Esophagus squamous epithelium (tissue), 5 donors: ENCODE measurements around the gene DPY19L3. TPM values are rescaled to one million over a fixed set of nuclear protein-coding genes. Genes with fewer than 3 reads are reported as not detected.
"Not testable (repeated sequence)": the region's sequence is repeated elsewhere in the genome, so short reads cannot be mapped to it uniquely, and the experiment has no call there.

ENCODE experiments used
- DNase-seq: peaks from one replicate; lab custom pipeline; 2025; lab: John Stamatoyannopoulos, UW
- H3K27ac ChIP-seq, 4 donors: fragments of 200-600 bp; sonication (generic); one replicate each; pipeline ENCODE4 v1.5.1; 2016 to 2019; ENCODE audit warnings: mild to moderate bottlenecking in 1 of 4
- H3K27me3 ChIP-seq, 4 donors: fragments of 200-600 bp; sonication (generic); 1 replicate in 3 of 4; 2 replicates in 1 of 4; pipeline versions ENCODE4 v1.5.1 to v1.6.0; 2017 to 2021; ENCODE audit warnings: antibody characterized with exemption in 1 of 4
- H3K36me3 ChIP-seq, 3 donors: fragments of 200-600 bp; sonication (generic); one replicate each; pipeline ENCODE4 v1.5.1; 2016 to 2019
- H3K4me1 ChIP-seq, 3 donors: fragments of 200-600 bp; sonication (generic); one replicate each; pipeline ENCODE4 v1.5.1; 2017 to 2019
- H3K4me3 ChIP-seq, 4 donors: fragments of 200-600 bp; sonication (generic); 1 replicate in 3 of 4; 2 replicates in 1 of 4; pipeline ENCODE4 v1.5.1; 2016 to 2019; ENCODE audit warnings: mild to moderate bottlenecking in 2 of 4, moderate library complexity in 1 of 4
- H3K9me3 ChIP-seq, 3 donors: fragments of 200-600 bp; sonication (generic); one replicate each; pipeline ENCODE4 v1.5.1; 2016 to 2019
- POLR2A ChIP-seq, 4 donors: fragments of 450-650 bp; IDR thresholded peaks; one replicate each; pipeline ENCODE4 v1.6.1; 2017; ENCODE audit warnings: antibody characterized with exemption in 4 of 4, mild to moderate bottlenecking in 4 of 4, moderate library complexity in 3 of 4
- WGBS, 2 donors: methylation state at CpG; one replicate each; pipeline ENCODE4 v1.1.5; 2018; 5-methylcytosine and 5-hydroxymethylcytosine counted together
- intact Hi-C: fragments of 100-400 bp; cut with DNase I; formaldehyde crosslinking; loops from one replicate; pipeline ENCODE4 v1.15.0; 2022
- total RNA-seq, 4 donors: library from RNA; depleted of rRNA; stranded (reverse); fragments of >200 nt; gene quantifications; one replicate each; pipeline ENCODE4 v1.1.0, GENCODE V29; 2016
- TF ChIP-seq, protein P1 (sequence below), 6 experiments: fragments of 450-650 bp in 4 of 6; fragments of 200-600 bp in 2 of 6; sonication (generic) in 2 of 6; IDR thresholded peaks; one replicate each; pipeline ENCODE4 v1.5.1; 2016 to 2019; ENCODE audit warnings: antibody characterized with exemption in 6 of 6, mild to moderate bottlenecking in 4 of 6, moderate library complexity in 4 of 6
- donor health status: DM: yes; HTN: yes; CAD: no.

The DPY19L3 gene
- total RNA-seq, 4 donors from 2014 or later: 5.6 to 22.6 (median 16.6) TPM

DNA sequence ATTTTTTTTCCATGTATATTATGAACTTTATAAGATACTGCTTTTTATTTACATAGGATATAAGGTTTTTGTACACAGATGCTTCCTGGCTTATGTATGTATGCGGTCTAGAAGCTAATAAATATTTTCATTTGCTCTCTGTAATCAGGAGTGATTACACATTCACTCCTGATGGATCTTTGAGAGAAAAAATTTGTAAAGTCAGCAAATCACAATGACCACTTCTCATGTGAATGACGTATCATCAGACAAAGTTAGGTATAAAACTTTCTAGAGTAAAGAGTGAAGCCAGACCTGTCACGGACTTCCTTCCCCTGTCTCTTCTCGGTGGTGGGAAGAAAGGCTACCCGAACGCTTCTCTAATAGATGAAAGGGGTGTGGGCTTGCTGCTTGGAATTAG lies 31.1 kb downstream of the DPY19L3 start:
- no peaks in the 10 kb centered on the region for H3K27me3 ChIP-seq
- no peak overlapping the region for H3K27ac ChIP-seq
- WGBS, 2 donors: 94 to 96% methylated on average over 6 of the region's 6 CpGs
- intact Hi-C loops: no loop called here
- H3K36me3 ChIP-seq: peaks cover 0 to 71% (median 0%) of the 10 kb centered on the region in 3 donors
- TF ChIP-seq, protein P1, sequence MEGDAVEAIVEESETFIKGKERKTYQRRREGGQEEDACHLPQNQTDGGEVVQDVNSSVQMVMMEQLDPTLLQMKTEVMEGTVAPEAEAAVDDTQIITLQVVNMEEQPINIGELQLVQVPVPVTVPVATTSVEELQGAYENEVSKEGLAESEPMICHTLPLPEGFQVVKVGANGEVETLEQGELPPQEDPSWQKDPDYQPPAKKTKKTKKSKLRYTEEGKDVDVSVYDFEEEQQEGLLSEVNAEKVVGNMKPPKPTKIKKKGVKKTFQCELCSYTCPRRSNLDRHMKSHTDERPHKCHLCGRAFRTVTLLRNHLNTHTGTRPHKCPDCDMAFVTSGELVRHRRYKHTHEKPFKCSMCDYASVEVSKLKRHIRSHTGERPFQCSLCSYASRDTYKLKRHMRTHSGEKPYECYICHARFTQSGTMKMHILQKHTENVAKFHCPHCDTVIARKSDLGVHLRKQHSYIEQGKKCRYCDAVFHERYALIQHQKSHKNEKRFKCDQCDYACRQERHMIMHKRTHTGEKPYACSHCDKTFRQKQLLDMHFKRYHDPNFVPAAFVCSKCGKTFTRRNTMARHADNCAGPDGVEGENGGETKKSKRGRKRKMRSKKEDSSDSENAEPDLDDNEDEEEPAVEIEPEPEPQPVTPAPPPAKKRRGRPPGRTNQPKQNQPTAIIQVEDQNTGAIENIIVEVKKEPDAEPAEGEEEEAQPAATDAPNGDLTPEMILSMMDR (IDR thresholded peaks at IDR 0.05): no peak
- TF ChIP-seq POLR2A (IDR thresholded peaks at IDR 0.05): no peak
- no peak overlapping the region for H3K4me3 ChIP-seq
- no peaks in the 10 kb centered on the region for H3K4me1 ChIP-seq
- no peaks in the 10 kb centered on the region for H3K9me3 ChIP-seq
- no peak for DNase-seq

DNA sequence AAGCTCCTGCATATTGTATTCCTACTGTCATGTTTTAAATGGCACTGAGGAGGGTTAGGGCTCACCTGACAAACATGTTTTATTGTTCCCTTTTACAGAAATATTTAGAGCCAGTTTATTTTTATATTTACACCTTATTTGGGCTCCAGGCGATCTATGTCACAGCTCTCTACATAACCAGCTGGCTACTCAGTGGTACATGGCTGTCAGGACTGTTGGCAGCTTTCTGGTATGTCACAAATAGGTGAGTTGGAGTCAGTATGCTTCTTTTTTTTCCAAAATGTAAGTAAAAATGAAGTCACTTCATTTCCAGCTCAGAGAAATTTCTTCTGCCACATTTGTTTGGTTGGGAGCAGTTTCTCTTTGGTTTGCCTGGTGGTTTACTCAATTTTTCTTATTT lies 31.5 kb downstream of the DPY19L3 start:
- Histone ChIP-seq H3K27ac (no peak overlapping the region), H3K4me1 (no peaks in the 10 kb centered on the region), H3K4me3 (no peak overlapping the region), H3K36me3 (peaks cover 0 to 75% (median 0%) of the 10 kb centered on the region in 3 donors), H3K27me3 (no peaks in the 10 kb centered on the region), H3K9me3 (no peaks in the 10 kb centered on the region)
- no peak for TF ChIP-seq POLR2A (IDR thresholded peaks at IDR 0.05)
- TF ChIP-seq, protein P1 (IDR thresholded peaks at IDR 0.05): no peak
- 60 to 85% methylated on average over 1 of the region's 1 CpG for WGBS, 2 donors
- intact Hi-C loops: no loop called here
- DNase-seq: no peak

DNA sequence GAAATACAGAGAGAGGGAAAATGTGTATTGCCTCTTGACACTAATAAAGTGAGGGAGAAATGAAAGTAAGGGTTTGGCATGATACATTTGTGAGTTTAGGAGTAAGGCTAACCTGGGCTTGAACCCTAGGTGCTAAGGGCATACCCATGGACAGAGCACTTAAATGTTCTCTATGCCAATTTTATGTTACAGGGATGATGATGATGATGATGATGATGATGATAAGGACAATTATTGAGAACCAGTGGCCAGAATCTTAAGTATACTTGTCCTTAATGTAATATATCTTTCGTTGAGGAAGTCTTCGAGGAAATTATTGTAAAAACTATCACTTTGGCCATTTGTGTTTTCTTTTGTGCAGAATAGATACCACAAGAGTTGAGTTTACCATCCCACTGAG lies 33.2 kb downstream of the DPY19L3 start:
- intact Hi-C loops: no loop called here
- H3K4me1 ChIP-seq: no peaks in the 10 kb centered on the region
- TF ChIP-seq POLR2A (IDR thresholded peaks at IDR 0.05): no peak
- TF ChIP-seq, protein P1 (IDR thresholded peaks at IDR 0.05): no peak
- WGBS, 2 donors: 96 to 100% methylated on average over 2 of the region's 2 CpGs
- no peak for DNase-seq
- H3K36me3 ChIP-seq: peaks cover 0 to 91% (median 0%) of the 10 kb centered on the region in 3 donors
- no peaks in the 10 kb centered on the region for H3K9me3 ChIP-seq
- H3K27me3 ChIP-seq: no peaks in the 10 kb centered on the region
- no peak overlapping the region for H3K27ac ChIP-seq
- no peak overlapping the region for H3K4me3 ChIP-seq

DNA sequence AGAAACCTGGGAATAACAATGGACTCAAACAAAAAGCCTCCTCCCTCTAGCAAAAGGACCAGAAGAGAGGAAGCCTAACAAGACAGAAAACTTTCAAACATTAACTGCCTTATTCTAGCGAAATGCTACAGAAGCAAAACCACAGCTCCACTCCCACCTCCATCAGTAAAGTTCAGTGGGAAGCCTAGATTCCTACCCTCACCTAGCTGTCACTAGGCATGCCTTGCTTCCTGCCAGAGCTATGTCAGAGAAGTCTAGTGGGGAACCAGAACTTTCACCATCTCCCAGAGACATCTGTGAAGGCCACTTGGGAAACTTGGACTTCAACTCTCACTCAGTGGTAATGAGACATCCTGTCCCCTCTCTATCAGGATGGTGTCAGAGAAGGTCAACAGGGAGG lies 37.1 kb downstream of the DPY19L3 start:
- WGBS, 2 donors: 91 to 100% methylated on average over 1 of the region's 1 CpG
- H3K27me3 ChIP-seq: no peaks in the 10 kb centered on the region
- H3K4me3 ChIP-seq: no peak overlapping the region
- H3K4me1 ChIP-seq: no peaks in the 10 kb centered on the region
- intact Hi-C loops: no loop called here
- peaks cover 0 to 57% (median 0%) of the 10 kb centered on the region in 3 donors for H3K36me3 ChIP-seq
- DNase-seq: no peak
- TF ChIP-seq, protein P1 (IDR thresholded peaks at IDR 0.05): no peak
- no peak for TF ChIP-seq POLR2A (IDR thresholded peaks at IDR 0.05)
- no peak overlapping the region for H3K27ac ChIP-seq
- no peaks in the 10 kb centered on the region for H3K9me3 ChIP-seq

DNA sequence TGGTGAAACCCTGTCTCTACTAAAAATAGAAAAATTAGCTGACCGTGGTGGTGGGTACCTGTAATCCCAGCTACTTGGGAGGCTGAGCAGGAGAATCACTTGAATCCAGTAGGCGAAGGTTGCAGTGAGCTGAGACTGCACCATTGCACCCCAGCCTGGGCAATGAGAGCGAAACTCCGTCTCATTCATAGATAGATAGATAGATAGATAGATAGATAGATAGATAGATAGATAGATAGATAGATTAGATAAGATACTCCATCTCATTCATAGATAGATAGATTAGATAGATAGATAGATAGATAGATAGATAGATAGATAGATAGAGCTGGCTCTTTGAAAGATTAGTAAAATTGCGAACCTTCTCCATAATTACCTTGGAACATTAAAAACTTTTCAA lies 42.0 kb downstream of the DPY19L3 start:
- 94 to 97% methylated on average over 5 of the region's 5 CpGs for WGBS, 2 donors
- H3K4me1 ChIP-seq, DNase-seq, H3K9me3 ChIP-seq, H3K27me3 ChIP-seq, H3K4me3 ChIP-seq, intact Hi-C loops, H3K27ac ChIP-seq: not testable (repeated sequence)
- H3K36me3 ChIP-seq: peaks cover 0 to 19% (median 0%) of the 10 kb centered on the region in 3 donors

DNA sequence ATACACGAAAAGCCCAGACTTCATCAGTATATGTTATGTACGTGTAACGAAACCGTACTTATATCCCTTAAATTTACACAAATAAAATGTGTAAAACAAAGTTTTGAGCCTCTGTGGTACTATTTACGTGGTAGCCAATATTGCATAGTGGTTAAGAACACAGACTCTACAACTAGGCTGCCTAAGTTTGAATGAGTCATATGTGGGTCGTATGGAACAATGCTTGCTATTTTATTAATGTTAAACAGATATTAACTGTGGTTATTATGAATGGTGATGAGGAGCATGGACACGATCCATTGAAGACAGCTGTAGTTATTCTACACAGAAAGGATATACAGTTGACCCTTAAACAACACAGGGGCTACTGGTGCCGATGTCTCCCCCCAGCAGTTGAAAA lies 42.5 kb downstream of the DPY19L3 start:
- TF ChIP-seq, protein P1 (IDR thresholded peaks at IDR 0.05): no peak
- no peak for TF ChIP-seq POLR2A (IDR thresholded peaks at IDR 0.05)
- 85 to 86% methylated on average over 8 of the region's 8 CpGs for WGBS, 2 donors
- H3K27ac ChIP-seq: no peak overlapping the region
- no peak overlapping the region for H3K4me3 ChIP-seq
- no peak for DNase-seq
- no peaks in the 10 kb centered on the region for H3K9me3 ChIP-seq
- intact Hi-C loops: no loop called here
- H3K36me3 ChIP-seq: peaks cover 0 to 14% (median 0%) of the 10 kb centered on the region in 3 donors
- H3K27me3 ChIP-seq: no peaks in the 10 kb centered on the region
- no peaks in the 10 kb centered on the region for H3K4me1 ChIP-seq
